Forelimb muscle (tissue), 1 donor: ENCODE measurements around the gene ADAMTS6. TPM values are rescaled to one million over a fixed set of nuclear protein-coding genes. Genes with fewer than 3 reads are reported as not detected.
"Not testable (repeated sequence)": the region's sequence is repeated elsewhere in the genome, so short reads cannot be mapped to it uniquely, and the experiment has no call there.

Experiments used
- DNase-seq: peaks from one replicate; pipeline ENCODE4 v3.0.0-alpha.2; 2013; ENCODE audit warnings: low read depth
- polyA plus RNA-seq: library from polyadenylated mRNA; unstranded; fragments of 120-200 nt; gene quantifications from one replicate; pipeline ENCODE4 v1.2.1, GENCODE V29; 2013; ENCODE audit not compliant: insufficient read length

ADAMTS6 gene
- polyA plus RNA-seq, 1 donor = 0.89 TPM

DNA sequence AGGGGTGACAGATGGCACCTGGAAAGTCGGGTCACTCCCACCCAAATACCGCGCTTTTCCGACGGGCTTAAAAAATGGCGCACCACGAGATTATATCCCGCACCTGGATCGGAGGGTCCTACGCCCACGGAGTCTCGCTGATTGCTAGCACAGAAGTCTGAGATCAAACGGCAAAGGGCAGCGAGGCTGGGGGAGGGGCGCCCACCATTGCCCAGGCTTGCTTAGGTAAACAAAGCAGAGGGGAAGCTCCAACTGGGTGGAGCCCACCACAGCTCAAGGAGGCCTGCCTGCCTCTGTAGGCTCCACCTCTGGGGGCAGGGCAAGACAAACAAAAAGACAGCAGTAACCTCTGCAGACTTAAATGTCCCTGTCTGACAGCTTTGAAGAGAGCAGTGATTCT is 111.2 kb downstream of the ADAMTS6 start:
- DNase-seq = not testable (repeated sequence)

DNA sequence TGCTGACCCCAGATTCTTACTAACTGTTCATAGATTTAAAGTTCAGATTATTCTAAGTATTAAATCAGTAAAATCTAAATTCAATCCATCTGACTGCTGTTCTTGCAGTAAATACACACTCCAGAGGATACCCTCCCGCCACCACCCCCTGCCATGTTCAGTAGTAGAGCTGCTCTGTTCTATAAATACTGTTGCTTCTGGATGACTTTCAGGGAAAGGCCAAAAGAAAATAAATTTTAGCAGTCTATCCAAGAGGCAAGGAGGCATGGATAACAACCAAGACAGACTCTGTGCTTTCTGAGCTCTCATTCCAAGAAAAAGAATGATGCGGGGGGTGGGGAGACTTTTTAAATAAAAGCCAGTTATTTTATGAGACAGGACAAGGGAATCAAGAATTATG is 115.1 kb downstream of the ADAMTS6 start:
- DNase-seq = no peak

DNA sequence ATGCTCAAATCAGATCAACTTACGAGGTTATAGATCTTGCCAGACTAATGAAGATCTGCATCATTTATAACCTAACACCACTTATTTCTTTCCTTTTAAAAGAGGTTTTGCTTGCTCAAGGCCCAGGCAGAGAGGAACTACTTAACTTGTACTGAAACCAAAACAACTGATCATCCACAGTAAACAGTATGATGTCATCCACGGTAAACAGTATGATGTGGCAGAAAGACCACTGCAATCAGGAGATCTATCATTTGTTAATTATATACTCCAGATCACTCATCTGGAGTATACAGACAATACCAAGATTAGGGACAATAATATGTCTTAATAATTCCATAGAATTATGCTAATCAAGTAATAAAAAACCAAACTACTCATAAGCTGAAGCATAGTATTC is 116.8 kb downstream of the ADAMTS6 start:
- no peak for DNase-seq

DNA sequence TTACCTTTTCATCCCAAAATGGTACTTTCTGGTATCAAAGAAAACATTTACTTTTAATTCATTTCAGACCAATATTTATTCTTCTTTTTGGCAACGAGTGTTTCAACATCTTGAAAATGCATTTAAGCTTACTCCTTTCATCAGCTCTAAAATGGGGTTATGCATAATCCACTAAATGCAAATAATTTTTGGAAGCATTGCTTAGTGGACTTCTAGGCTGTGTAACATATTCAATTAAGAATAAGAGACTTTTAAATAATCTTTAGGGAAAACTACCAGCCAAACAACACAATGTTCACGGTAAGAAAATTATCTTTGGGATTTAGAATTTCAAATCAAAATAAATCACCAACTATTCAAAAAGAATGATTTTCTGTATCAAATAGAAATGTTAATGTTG is 118.2 kb downstream of the ADAMTS6 start:
- no peak for DNase-seq

DNA sequence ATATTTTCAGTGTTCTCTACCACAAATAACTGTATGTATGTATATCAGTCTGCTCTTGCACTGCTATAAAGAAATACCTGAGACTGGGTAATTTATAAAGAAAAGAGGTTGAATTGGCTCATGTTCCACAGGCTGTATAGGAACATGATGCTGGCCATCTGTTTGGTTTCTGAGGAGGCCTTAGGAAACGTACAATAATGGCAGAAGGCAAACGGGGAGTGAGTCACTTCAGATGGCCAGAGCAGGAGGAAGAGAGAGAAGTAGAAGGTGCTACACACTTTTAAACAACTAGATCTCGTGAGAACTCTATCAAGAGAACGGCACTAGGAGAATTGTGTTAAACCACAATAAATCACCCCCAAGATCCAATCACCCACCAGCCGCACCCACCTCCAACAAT is 121.7 kb downstream of the ADAMTS6 start:
- no peak for DNase-seq

DNA sequence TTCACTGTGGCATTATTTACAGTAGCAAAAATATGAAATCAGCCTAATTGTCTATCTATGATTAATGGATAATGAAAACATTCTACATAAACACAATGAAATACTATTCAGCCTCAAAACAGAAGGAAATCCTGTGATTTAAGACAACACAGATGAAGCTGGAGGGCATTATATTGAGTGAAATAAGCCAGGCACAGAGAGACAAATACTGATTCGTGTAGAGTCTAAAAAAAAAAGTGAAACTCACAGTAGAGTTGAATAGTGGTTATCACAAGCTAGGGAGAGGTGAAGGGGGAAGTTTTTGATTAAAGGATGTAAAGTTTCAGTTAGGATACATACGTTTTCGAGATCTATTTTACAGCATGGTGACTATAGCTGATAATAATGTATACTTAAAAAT is 122.2 kb downstream of the ADAMTS6 start:
- DNase-seq = no peak

DNA sequence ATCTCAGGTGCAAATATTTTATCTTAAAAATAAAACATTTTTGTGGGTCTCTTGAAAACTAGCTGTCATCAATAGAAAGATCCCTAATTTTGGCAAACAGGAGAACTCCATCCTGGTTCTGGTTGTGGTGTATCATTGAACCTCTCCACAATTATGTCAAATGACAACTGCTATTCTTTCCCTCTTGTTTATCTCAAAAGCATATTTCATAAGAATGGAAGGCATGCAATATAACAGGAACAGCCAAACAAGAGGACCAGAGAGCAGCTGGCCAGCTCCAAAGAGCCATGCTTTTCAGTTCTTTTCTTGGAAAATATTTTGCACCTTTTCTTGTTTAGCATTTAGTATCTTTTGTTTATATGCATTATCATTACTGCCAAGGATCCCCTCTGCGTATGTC is 125.4 kb downstream of the ADAMTS6 start:
- no peak for DNase-seq

DNA sequence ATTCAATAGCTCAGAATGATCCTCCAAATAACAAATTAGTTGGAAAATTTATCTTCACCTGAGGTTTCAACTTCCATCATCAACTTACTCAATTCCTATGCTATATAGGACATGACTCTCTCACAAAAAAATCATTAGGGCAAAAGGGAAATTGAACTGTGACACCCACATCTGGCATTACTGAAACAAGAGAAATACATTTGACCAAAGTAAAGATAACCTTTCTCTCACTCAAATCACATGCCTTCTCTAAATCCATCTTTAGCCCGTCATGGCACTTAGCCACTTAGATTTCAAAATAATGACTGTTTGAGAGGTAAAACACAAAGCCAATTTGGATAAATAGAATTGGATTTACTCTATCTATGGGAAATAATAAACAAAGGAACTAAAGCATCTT is 126.4 kb downstream of the ADAMTS6 start:
- no peak for DNase-seq

DNA sequence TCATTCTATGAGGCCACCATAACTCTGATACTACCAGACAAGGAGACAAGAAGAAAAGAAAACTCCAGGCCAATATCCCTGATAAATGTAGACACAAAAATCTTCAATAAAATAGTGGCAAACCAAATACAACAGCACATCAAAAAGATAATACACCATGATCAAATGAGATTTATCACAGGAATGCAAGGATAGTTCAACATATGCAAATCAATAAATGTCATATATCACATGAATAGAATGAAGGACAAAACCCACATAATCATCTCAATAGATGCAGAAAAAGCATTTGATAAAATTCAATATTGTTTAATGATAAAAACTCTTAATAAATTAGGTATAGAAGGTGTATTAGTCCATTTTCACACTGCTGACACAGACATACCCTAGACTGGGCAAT is 139.9 kb downstream of the ADAMTS6 start:
- DNase-seq = no peak

DNA sequence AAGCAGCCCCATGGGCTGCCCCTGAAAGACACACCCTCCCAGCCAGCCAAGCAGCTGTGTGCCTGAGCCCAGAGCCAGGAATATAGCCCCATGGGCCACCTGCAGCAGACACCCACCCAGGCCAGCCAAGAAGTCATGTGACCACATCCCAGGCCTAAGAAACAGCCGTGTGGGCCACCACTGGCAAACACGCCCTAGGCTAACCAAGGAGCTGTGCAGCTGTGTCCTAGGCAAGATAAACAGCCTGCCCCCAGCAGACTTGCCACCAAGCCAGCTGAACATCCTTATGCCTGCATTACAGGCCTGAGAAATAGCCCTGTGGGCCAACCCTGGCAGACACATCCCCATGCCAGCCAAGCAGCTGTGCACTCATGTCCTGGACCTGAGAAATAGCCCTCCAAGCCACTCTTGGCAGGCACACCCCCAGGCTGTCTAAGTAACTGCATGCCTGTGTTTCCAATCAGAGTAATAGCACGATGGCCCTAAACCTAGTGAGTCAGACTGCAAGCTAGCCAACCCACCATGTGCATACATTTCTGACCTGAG is 143.0 kb downstream of the ADAMTS6 start:
- DNase-seq = no peak

DNA sequence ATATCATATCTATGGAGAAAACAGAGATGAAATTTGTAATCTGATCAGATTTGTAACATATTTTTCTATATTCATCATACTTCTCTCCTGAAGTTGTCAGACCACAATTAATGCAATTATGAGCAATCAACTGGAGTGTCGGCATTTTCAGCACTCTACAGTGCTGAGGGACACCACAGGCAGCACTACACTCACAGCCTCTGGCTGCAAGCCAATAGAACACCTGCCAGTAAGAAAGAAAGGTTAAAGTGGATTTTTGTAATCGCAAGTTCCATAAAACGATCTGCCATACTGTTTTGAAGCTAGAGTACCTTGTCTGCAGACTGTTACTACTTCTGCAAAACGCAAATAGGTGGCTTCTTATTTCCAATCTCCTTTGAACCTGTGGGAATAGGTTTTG is 147.6 kb downstream of the ADAMTS6 start:
- no peak for DNase-seq

DNA sequence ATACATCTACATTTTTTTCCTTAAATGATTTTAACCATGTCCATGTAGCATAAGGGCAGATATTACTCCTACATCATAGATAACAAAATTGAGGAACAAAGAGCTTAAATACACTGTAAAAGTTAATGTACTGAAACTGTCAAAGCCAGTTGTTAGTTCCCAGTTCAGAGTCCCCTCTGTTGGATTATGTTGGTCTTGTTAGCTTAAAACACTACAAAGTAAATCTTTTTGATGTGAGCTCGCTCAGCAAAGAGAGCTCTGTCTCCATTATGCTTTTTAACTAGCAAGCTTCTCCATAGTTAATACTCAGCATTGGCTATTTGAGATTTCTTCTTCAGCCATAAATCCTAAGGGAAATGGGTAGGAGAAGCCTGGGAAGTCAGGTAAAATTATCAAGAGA is 149.1 kb downstream of the ADAMTS6 start:
- no peak for DNase-seq

DNA sequence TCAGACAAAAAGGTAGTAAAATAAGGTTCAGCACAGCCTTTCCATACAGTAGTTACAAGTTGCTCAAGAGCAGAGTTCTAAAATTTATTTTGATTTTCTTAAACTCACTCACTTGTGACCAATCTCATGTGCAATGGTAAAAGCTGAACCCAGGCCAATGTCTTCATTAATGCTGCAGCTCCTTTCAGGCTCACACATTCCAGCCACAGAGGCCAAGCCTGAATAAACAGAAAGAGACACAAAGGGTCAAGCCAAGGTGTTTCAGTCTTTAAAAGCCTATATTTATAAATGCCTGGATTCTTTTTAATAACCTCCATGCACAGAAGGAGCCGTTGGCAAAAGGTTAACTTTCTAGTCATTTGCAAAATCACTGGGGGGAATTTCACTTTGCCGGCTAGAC is 152.5 kb downstream of the ADAMTS6 start:
- DNase-seq = peak; percentile 2

DNA sequence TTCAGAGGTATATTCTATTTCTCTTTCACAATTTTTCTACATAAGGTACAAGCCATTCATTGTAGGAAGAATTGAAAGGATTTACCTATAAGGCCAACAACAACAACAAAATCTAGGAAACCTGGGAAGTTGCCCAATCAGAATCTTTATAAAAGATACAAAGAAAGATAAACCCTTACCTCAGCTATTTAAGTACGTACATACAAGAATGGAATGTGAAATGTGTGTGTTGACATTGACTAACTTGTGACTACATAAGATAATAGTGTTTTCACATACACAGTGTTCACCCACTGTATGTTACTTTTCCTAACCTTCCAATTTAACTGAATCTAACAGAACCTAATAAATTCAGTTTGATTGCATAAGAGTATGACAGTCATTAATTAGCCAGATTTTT is 154.1 kb downstream of the ADAMTS6 start:
- DNase-seq = no peak

DNA sequence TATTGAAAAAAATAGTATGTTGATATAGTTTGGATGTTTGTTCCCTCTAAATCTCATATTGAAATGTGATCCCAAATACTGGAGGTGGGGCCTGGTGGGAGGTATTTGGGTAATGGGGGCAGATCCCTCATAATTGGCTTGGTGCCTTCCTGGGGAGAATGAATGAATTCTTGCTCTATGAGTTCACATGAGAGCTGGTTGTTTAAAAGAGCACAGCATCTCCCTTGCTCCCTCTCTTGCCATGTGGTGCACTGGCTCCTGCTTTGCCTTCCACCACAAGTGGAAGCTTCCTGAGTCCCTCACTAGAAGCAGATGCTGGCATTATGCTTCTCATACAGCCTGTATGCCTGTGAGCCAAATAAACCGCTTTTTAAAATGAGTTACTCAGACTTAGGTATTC is 154.8 kb downstream of the ADAMTS6 start:
- no peak for DNase-seq

DNA sequence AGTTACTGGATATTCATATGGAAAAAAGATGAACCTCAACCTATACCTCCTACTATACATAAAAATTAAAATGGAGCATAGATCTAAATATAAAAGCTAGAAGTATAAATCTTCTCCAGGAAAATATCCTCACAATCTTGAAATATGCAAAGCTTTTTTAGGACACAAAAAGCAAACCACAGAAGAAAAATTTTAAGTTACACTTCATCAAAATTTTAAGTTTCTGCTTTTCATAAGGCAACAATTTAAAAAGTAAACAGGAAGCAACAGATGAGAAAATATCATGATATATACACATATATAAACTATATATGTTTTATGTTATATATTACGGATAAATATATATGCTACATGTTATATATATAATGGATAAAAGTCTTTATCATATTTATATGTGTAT is 157.5 kb downstream of the ADAMTS6 start:
- DNase-seq = no peak

DNA sequence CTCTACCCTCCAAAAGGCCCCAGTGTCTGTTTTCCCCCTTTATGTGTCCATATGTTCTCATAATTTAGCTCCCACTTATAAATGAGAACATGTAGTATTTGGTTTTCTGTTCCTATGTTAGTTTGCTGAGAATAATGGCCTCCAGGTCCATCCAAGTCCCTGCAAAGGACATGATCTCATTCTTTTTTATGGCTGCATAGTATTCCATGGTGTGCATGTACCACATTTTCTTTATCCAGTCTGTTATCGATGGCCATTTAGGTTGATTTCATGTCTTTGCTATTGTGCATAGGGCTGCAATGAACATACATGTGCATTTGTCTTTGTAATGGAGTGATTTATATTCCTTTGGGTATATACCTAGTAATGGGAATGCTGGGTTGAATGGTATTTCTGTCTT is 161.0 kb downstream of the ADAMTS6 start:
- DNase-seq = not testable (repeated sequence)

DNA sequence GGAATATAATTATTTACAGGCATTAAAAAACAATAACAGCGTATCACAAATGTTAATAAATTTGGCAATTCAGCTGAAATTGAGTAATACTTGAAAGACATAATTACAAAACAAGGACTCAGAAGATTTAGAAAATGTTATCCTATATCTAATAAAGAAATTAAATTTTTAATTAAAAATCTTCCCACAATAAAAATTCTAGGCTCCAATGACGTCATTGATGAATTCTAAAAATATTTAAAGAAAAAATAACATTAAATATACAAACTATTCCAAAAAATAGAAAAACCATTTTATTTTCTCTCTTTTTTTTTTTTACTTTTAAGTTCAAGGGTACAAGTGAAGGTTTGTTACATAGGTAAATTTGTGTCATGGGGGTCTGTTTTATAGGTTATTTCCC is 161.5 kb downstream of the ADAMTS6 start:
- DNase-seq = no peak

DNA sequence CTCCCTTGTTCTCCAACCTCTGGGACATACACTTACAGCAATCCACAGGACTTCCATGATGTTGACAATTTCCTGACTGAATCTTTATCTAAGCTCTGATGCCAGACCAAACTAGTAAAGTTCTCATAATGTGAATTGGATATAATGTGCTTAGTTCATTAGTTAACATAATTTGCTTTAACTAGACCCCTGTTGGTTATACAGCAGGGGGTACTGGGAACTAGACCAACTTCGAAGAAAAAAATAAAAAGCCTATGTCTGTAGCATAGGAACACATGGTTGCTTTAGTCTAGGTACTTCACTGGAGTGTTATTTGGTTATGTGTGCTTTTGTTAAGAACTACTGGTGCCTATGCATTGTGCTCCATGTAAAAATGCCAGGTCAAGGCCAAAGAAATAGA is 173.8 kb downstream of the ADAMTS6 start:
- DNase-seq = no peak

DNA sequence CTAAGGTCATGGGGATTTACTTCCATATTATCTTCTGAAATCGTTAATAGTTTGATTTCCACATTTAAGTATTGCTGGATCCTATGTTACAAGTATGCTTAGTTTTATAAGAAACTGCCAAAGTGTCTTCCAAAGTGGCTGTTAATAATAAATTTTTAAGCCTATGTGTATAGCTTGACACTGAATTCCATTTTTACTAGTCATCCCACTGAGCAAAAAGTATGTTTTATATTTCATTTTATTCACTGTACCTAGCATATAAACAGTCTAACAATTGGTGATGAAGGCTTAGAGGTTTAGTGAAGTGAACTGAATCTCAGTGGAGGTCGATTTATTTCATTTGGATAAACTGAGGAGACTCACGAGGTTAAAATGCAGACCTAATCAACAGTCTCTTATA is 174.6 kb downstream of the ADAMTS6 start:
- DNase-seq = no peak

DNA sequence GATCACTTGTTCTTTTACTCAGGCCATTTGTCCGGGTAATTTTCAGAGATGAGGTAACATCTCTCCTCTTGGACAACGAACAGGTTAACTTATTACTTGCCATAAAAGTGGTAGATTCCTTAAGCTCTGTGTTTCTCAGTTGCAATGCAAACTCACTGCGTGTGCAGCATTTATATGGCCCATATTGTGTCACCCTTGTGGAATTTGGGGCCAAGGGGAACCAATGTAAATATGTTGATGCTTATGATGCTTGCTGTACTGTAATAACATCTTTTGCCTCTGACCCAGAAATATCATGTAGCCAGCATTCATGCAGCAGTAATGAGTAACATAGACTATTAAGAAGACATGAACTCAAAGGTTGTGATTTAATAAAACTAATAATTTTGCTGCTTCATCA is 175.8 kb downstream of the ADAMTS6 start:
- no peak for DNase-seq

DNA sequence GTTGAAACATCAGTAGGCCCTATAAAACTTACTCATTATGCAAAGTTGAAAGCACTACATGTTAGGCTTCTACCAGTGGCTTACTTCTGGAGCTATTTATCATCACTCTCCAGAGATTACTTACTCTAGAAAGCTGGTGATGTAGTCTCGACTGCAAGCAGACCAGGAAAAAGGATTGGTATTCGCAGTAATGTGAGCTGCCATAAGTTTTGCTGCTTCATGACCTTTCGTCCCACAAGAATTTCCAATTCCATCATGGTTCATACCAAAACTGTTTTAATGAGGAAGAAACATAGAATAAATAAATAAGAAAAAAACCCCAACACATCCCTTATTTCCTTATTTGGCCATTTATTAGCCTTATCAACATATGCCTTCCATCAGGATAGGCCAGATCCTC is 181.9 kb downstream of the ADAMTS6 start:
- DNase-seq = no peak

DNA sequence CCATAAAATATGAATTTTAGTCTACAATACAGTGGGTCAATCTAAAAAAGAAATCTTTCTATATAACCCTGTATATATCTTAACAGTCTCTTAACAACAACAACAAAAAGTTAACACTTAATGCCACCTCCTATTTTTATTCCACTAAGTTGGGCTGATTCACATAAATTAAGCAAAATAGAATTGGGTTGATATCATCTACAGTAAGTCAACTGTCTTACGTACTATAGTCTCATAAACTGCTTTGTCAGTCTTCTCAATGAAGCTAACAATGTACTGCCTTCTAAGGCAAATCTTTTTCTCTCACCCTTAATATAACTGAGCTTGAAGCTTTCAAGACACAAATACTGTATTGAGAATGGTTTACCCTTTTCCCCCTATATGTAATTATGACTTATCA is 185.7 kb downstream of the ADAMTS6 start:
- DNase-seq = no peak

DNA sequence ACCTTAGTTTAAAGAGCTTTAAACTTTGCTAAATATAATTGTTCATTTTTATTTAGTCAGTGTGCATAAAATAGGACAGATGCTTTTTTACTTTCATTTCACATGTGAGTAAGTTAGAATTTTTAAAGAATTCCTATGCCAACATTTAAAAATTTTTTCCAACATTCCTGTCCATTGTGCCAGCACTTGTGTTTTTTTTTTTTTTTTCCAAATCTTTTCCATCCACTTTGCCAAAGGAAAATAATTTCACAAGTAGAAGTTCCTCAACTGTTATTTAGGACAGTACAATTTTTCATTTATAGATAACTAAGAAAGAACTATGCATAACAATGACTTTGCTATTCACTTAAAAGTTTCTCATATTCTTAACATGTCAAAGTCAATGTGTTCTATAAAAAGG is 189.5 kb downstream of the ADAMTS6 start:
- no peak for DNase-seq

DNA sequence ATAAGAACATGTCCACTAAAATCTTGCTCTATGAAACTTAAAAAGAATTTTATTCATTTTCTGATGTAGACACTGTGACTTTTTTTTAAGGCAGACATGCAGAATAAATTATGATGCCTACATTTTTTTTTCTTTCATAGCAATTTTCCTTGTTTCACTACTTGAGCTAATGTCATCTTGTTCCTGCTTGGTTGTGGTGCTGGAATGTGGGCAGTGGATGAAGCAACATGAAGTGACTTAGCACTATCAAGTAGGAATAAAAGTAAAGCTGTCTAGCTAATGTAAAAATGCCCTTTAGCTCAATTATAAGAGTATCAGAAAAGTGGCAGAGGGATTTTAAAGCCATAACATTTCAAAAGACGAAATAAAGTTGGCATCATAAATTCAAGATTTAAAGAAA is 191.0 kb downstream of the ADAMTS6 start:
- no peak for DNase-seq
